B cell (primary cell): ENCODE results near the gene MYLK2. TPM values are rescaled to one million over a fixed set of nuclear protein-coding genes. Genes with fewer than 3 reads are reported as not detected.

Experiments
- ATAC-seq: fragments of 200-7000 bp; cut with Tn5 transposase; one replicate; pipeline ENCODE4 v1.10.0; 2021; ENCODE audit warnings: low read depth, mild to moderate bottlenecking, moderate number of reproducible peaks, moderate library complexity
- CTCF ChIA-PET: fragments of 350-600 bp; sonication (Branson Sonifier 250); formaldehyde crosslinking; loops from one replicate; lab custom pipeline; 2021; ENCODE audit warnings: antibody characterized with exemption, inconsistent platforms; lab: Charles Lee
- POLR2A ChIA-PET: fragments of 350-600 bp; sonication (Branson Sonifier 250); formaldehyde crosslinking; loops from one replicate; lab custom pipeline; 2021; ENCODE audit warnings: antibody characterized with exemption; lab: Charles Lee
- DNase-seq: peaks from one replicate; pipeline ENCODE4 v3.0.0; 2013
- H2AFZ ChIP-seq: 2 replicates; pipeline ENCODE4 v1.6.1; 2012; ENCODE audit warnings: mild to moderate bottlenecking, low read depth, low read length; ENCODE audit not compliant: insufficient read depth, poor library complexity, severe bottlenecking
- H3K27ac ChIP-seq, 2 donors: 1 replicate in 1 of 2; 2 replicates in 1 of 2; pipeline ENCODE4 v1.5.1; 2012 to 2013; ENCODE audit warnings: low read length in 2 of 2, mild to moderate bottlenecking in 2 of 2, moderate library complexity in 1 of 2
- H3K27me3 ChIP-seq, 4 experiments: fragments of 200-600 bp in 1 of 4; sonication (generic) in 1 of 4; replicated peaks in 1 of 4; 1 replicate in 2 of 4; 2 replicates in 2 of 4; pipeline versions ENCODE4 v1.6.1 to v1.7.0; 2013 to 2016; ENCODE audit warnings: low read length in 3 of 4, mild to moderate bottlenecking in 2 of 4, mixed read lengths in 1 of 4, moderate library complexity in 1 of 4; ENCODE audit not compliant: insufficient read depth in 4 of 4, control insufficient read depth in 3 of 4; ENCODE audit errors: control extremely low read depth in 1 of 4
- H3K36me3 ChIP-seq, 2 experiments: replicated peaks in 1 of 2; 1 replicate in 1 of 2; 2 replicates in 1 of 2; pipeline versions ENCODE4 v1.6.1 to v1.7.1; 2013; ENCODE audit warnings: low read length in 1 of 2; ENCODE audit not compliant: insufficient read depth in 2 of 2, control insufficient read depth in 1 of 2; ENCODE audit errors: control extremely low read depth in 1 of 2, extremely low read depth in 1 of 2
- H3K4me1 ChIP-seq, 2 donors: fragments of 200-600 bp in 1 of 2; sonication (generic) in 1 of 2; 1 replicate in 1 of 2; 2 replicates in 1 of 2; pipeline versions ENCODE4 v1.5.1 to v1.6.1; 2013 to 2017; ENCODE audit warnings: low read length in 2 of 2; ENCODE audit not compliant: control insufficient read depth in 2 of 2, insufficient read depth in 2 of 2
- H3K4me2 ChIP-seq: replicated peaks from 2 replicates; pipeline ENCODE3; 2012; ENCODE audit warnings: mild to moderate bottlenecking, low read depth, low read length; ENCODE audit not compliant: poor library complexity, severe bottlenecking
- H3K4me3 ChIP-seq, 5 experiments: fragments of 200-600 bp in 1 of 5; sonication (generic) in 1 of 5; 1 replicate in 3 of 5; 2 replicates in 2 of 5; pipeline versions ENCODE4 v1.5.1 to v1.7.0; 2011 to 2016; ENCODE audit warnings: low read length in 4 of 5, mild to moderate bottlenecking in 4 of 5, low read depth in 2 of 5, control low read depth in 1 of 5, moderate library complexity in 1 of 5; ENCODE audit not compliant: insufficient read depth in 1 of 5; ENCODE audit errors: control extremely low read depth in 1 of 5, extremely low read depth in 1 of 5
- H3K79me2 ChIP-seq: fragments of 200-600 bp; sonication (generic); one replicate; pipeline ENCODE4 v1.6.0; 2016; ENCODE audit warnings: low read length; ENCODE audit not compliant: control insufficient read depth, insufficient read depth
- H3K9ac ChIP-seq: fragments of 200-600 bp; sonication (generic); 2 replicates; pipeline ENCODE4 v1.6.1; 2017; ENCODE audit warnings: mild to moderate bottlenecking, low read length, moderate library complexity
- H3K9me3 ChIP-seq, 3 donors: one replicate each; pipeline versions ENCODE4 v1.6.1 to v1.7.1; 2013; ENCODE audit warnings: low read length in 2 of 3; ENCODE audit not compliant: control insufficient read depth in 2 of 3, insufficient read depth in 1 of 3; ENCODE audit errors: control extremely low read depth in 1 of 3
- H4K20me1 ChIP-seq: 2 replicates; pipeline ENCODE4 v1.6.0; 2012; ENCODE audit warnings: mild to moderate bottlenecking, low read length; ENCODE audit not compliant: insufficient read depth, control insufficient read depth, poor library complexity, severe bottlenecking
- H3K27ac Mint-ChIP-seq: one replicate; pipeline ENCODE4 v1.8.0; 2021; ENCODE audit warnings: mixed read lengths
- H3K27me3 Mint-ChIP-seq: one replicate; pipeline ENCODE4 v1.8.0; 2021; ENCODE audit warnings: mixed read lengths
- H3K4me1 Mint-ChIP-seq: one replicate; pipeline ENCODE4 v1.8.0; 2021; ENCODE audit warnings: mixed read lengths
- H3K4me3 Mint-ChIP-seq: one replicate; pipeline ENCODE4 v1.8.0; 2021; ENCODE audit warnings: mixed read lengths
- H3K9me3 Mint-ChIP-seq: one replicate; pipeline ENCODE4 v1.8.0; 2022; ENCODE audit warnings: mixed read lengths; ENCODE audit not compliant: insufficient read depth
- CTCF ChIP-seq: fragments of 200-600 bp; IDR thresholded peaks from one replicate; pipeline ENCODE4 v1.8.0; 2022; ENCODE audit warnings: antibody characterized with exemption, mild to moderate bottlenecking
- EZH2 ChIP-seq: IDR thresholded peaks from 2 replicates; pipeline ENCODE4 v1.6.1; 2012; ENCODE audit warnings: borderline replicate concordance, low read depth, mild to moderate bottlenecking, moderate library complexity, low read length; ENCODE audit not compliant: insufficient read depth, poor library complexity, severe bottlenecking
- WGBS: methylation state at CpG from one replicate; pipeline ENCODE4 v1.1.5; 2013; ENCODE audit warnings: missing lambda C conversion rate; ENCODE audit not compliant: insufficient coverage; 5-methylcytosine and 5-hydroxymethylcytosine counted together
- intact Hi-C: fragments of 100-400 bp; cut with micrococcal nuclease; formaldehyde crosslinking; loops from one replicate; pipeline ENCODE4 v1.10.0; 2022
- polyA plus RNA-seq: library from polyadenylated mRNA; depleted of rRNA; stranded (reverse); fragments of >200 nt; gene quantifications from 2 replicates; pipeline ENCODE4 v1.2.3, GENCODE V29; 2012
- total RNA-seq, 2 donors: library from RNA; stranded (reverse); fragments of 120-200 nt in 1 of 2; gene quantifications; 1 replicate in 1 of 2; 2 replicates in 1 of 2; pipeline versions ENCODE4 v1.2.3 to v1.2.4, GENCODE V29; 2013 to 2022

MYLK2 gene
- total and polyA plus RNA-seq, 2 donors (not counting 1 experiment from before 2014, with no cell fraction given): not detected

- Histone ChIP-seq H3K4me2 (no peak overlapping the region), H3K36me3 (no peaks in the 10 kb centered on the region), H3K9me3 (no peaks in the 10 kb centered on the region), H4K20me1 (no peaks in the 10 kb centered on the region), H3K79me2 (no peaks in the 10 kb centered on the region), H3K4me3 (no peak overlapping the region), H2AFZ (peak overlapping the region; percentile 30), H3K27ac (no peak overlapping the region), H3K4me1 (no peaks in the 10 kb centered on the region), H3K9ac (no peak overlapping the region), H3K27me3 (no peaks in the 10 kb centered on the region)
- H3K27me3 Mint-ChIP-seq: no peaks in the 10 kb centered on the region
- ChIA-PET POLR2A (no interaction called here), CTCF (interaction anchor here (0.7 kb wide), 1 partner anchor 53 kb away, joined by 3 read pairs; no protein-coding TSS in a partner anchor)
- no peak for DNase-seq
- TF ChIP-seq EZH2: no peak
- no peak for TF ChIP-seq CTCF
- ATAC-seq: no peak
- no peak overlapping the region for H3K4me3 Mint-ChIP-seq
- WGBS: no CpG with 5 or more reads among the region's 1 CpG
- H3K9me3 Mint-ChIP-seq: no peaks in the 10 kb centered on the region
- H3K4me1 Mint-ChIP-seq: no peaks in the 10 kb centered on the region
- intact Hi-C loops: no loop called here
- H3K27ac Mint-ChIP-seq: no peak overlapping the region
Observed at GRCh38 chr20:31770243-31770642, 48.9 kb upstream of the MYLK2 start.

GRCh38 chr20:31774408-31774807 lies 44.7 kb upstream of the MYLK2 start:
- H3K4me2 ChIP-seq: no peak overlapping the region
- no peak overlapping the region for H2AFZ ChIP-seq
- intact Hi-C loops: no loop called here
- H3K9me3 ChIP-seq: no peaks in the 10 kb centered on the region
- no peak overlapping the region for H3K4me3 Mint-ChIP-seq
- H3K36me3 ChIP-seq: no peaks in the 10 kb centered on the region
- H3K79me2 ChIP-seq: no peaks in the 10 kb centered on the region
- ChIA-PET POLR2A (no interaction called here), CTCF (no interaction called here)
- H3K27ac ChIP-seq: no peak overlapping the region
- DNase-seq: no peak
- H3K27me3 Mint-ChIP-seq: no peaks in the 10 kb centered on the region
- no peaks in the 10 kb centered on the region for H4K20me1 ChIP-seq
- TF ChIP-seq EZH2 (no peak), CTCF (no peak)
- H3K4me3 ChIP-seq: no peak overlapping the region
- no peaks in the 10 kb centered on the region for H3K4me1 ChIP-seq
- ATAC-seq: no peak
- H3K9ac ChIP-seq: no peak overlapping the region
- H3K27me3 ChIP-seq: no peaks in the 10 kb centered on the region
- H3K9me3 Mint-ChIP-seq: no peaks in the 10 kb centered on the region
- no peak overlapping the region for H3K27ac Mint-ChIP-seq
- WGBS: no CpG with 5 or more reads among the region's 1 CpG
- H3K4me1 Mint-ChIP-seq: no peaks in the 10 kb centered on the region
